Measurements from ENCODE around the gene SLC17A8.
"Not testable (repeated sequence)": the region's sequence is repeated elsewhere in the genome, so short reads cannot be mapped to it uniquely, and the experiment has no call there.

Gene SLC17A8

GRCh38 chr12:100401660-100402059 lies 44.8 kb downstream of the SLC17A8 start:
- FAIRE-seq (no peak), DNase-seq (ENCODE audit: insufficient read length) (no peak)

DNA sequence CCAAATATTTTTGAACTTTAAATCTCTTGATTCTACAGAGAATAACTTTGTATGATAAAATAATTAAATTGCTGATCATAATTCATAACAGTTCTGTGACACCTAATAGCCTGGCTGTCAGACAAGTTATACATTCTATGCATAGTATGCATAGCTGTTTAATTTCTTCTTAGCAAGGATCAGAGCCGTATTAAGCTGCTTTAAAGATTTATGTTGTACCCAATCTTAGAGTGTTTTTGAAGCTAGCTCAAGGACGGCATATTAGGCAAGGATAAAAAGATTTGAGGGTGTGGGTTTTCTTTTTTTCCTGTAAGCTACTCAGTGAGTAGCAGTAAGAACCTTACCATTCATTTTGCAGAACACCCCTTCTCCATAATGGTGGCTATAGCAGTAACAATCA lies 45.9 kb downstream of the SLC17A8 start:
- TF ChIP-seq TAF1 (IDR thresholded peaks at IDR 0.05; ENCODE audit: borderline replicate concordance, low read depth, low read length) (no peak), POLR2AphosphoS5 (IDR thresholded peaks at IDR 0.05; ENCODE audit: low read depth, low read length) (no peak), POLR2A (IDR thresholded peaks at IDR 0.05; ENCODE audit: low read depth, low read length) (no peak)
- FAIRE-seq (no peak), DNase-seq (ENCODE audit: insufficient read length) (no peak)

More at GRCh38 chr12:100401660-100402059, 44.8 kb downstream of the SLC17A8 start:
- no peak for TF ChIP-seq TAF1 (IDR thresholded peaks at IDR 0.05; ENCODE audit: borderline replicate concordance, low read depth, low read length)
- no peak for TF ChIP-seq POLR2AphosphoS5 (IDR thresholded peaks at IDR 0.05; ENCODE audit: low read depth, low read length)
- TF ChIP-seq POLR2A (IDR thresholded peaks at IDR 0.05; ENCODE audit: low read depth, low read length): no peak

DNA sequence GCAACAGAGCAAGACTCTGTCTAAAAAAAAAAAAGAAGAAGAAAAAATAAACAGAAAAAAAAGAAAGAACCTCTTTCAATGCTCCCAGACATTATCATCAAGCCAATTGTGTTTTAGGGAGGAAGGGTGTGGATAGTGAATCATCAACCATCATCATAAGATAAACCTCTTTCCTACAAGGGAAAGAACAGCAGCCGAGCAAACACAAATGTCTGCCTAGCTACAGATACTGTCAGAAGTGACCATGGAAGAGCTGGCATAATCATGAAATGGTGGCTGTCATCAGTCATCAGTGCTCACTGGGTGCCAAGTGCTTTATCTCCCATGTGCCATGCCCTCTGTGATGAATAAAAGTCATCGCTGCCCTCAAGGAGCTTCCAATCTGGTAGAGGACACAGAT lies 46.6 kb downstream of the SLC17A8 start:
- TF ChIP-seq POLR2AphosphoS5 (IDR thresholded peaks at IDR 0.05; ENCODE audit: low read depth, low read length) (no peak), POLR2A (IDR thresholded peaks at IDR 0.05; ENCODE audit: low read depth, low read length) (no peak), TAF1 (IDR thresholded peaks at IDR 0.05; ENCODE audit: borderline replicate concordance, low read depth, low read length) (no peak)
- DNase-seq (ENCODE audit: insufficient read length): no peak
- no peak for FAIRE-seq

- peak; percentile 67 for FAIRE-seq
- DNase-seq (ENCODE audit: insufficient read length): no peak
- TF ChIP-seq TAF1 (IDR thresholded peaks at IDR 0.05; ENCODE audit: borderline replicate concordance, low read depth, low read length): no peak
- TF ChIP-seq POLR2AphosphoS5 (IDR thresholded peaks at IDR 0.05; ENCODE audit: low read depth, low read length): no peak
- no peak for TF ChIP-seq POLR2A (IDR thresholded peaks at IDR 0.05; ENCODE audit: low read depth, low read length)
Measured at GRCh38 chr12:100404769-100405407, 48.0 kb downstream of the SLC17A8 start.

GRCh38 chr12:100413001-100413400 lies 56.1 kb downstream of the SLC17A8 start:
- FAIRE-seq: no peak
- DNase-seq (ENCODE audit: insufficient read length): no peak
- TF ChIP-seq POLR2AphosphoS5 (IDR thresholded peaks at IDR 0.05; ENCODE audit: low read depth, low read length) (no peak), POLR2A (IDR thresholded peaks at IDR 0.05; ENCODE audit: low read depth, low read length) (no peak), TAF1 (IDR thresholded peaks at IDR 0.05; ENCODE audit: borderline replicate concordance, low read depth, low read length) (no peak)

GRCh38 chr12:100414739-100415138 lies 57.9 kb downstream of the SLC17A8 start:
- no peak for FAIRE-seq
- TF ChIP-seq POLR2AphosphoS5 (IDR thresholded peaks at IDR 0.05; ENCODE audit: low read depth, low read length) (no peak), POLR2A (IDR thresholded peaks at IDR 0.05; ENCODE audit: low read depth, low read length) (no peak), TAF1 (IDR thresholded peaks at IDR 0.05; ENCODE audit: borderline replicate concordance, low read depth, low read length) (no peak)
- no peak for DNase-seq (ENCODE audit: insufficient read length)

GRCh38 chr12:100422646-100423045 lies 65.8 kb downstream of the SLC17A8 start:
- DNase-seq (ENCODE audit: insufficient read length): no peak
- TF ChIP-seq POLR2AphosphoS5 (IDR thresholded peaks at IDR 0.05; ENCODE audit: low read depth, low read length): no peak
- no peak for TF ChIP-seq TAF1 (IDR thresholded peaks at IDR 0.05; ENCODE audit: borderline replicate concordance, low read depth, low read length)
- FAIRE-seq: no peak

DNA sequence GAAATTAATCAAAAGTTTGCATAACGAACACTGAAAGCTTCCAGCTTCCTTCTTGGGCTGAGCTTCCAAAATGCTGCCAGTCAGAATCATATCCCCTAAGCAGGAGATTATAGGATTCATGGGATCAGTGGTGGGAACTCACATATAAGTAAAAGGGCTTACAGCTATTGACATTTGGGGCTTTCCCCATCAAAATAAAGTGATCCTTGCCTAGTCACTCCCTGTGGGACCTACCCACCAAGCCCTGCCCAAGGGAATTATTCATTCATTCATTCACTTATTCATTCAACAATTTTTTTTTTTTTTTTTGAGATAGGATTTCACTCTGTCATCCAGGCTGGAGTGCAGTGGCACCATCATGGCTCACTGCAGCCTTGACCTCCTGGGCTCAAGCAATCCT lies 69.3 kb downstream of the SLC17A8 start:
- DNase-seq (ENCODE audit: insufficient read length) (no peak), FAIRE-seq (no peak)
- TF ChIP-seq POLR2AphosphoS5 (IDR thresholded peaks at IDR 0.05; ENCODE audit: low read depth, low read length) (no peak), POLR2A (IDR thresholded peaks at IDR 0.05; ENCODE audit: low read depth, low read length) (no peak), TAF1 (IDR thresholded peaks at IDR 0.05; ENCODE audit: borderline replicate concordance, low read depth, low read length) (no peak)

GRCh38 chr12:100427078-100427477 lies 70.2 kb downstream of the SLC17A8 start:
- DNase-seq (ENCODE audit: insufficient read length): no peak
- FAIRE-seq: no peak
- TF ChIP-seq POLR2A (IDR thresholded peaks at IDR 0.05; ENCODE audit: low read depth, low read length) (no peak), POLR2AphosphoS5 (IDR thresholded peaks at IDR 0.05; ENCODE audit: low read depth, low read length) (no peak), TAF1 (IDR thresholded peaks at IDR 0.05; ENCODE audit: borderline replicate concordance, low read depth, low read length) (no peak)

- FAIRE-seq; DNase-seq (ENCODE audit: insufficient read length): not testable (repeated sequence)
Measured at GRCh38 chr12:100430251-100430650, 73.4 kb downstream of the SLC17A8 start.

- DNase-seq (ENCODE audit: insufficient read length): no peak
- no peak for TF ChIP-seq POLR2AphosphoS5 (IDR thresholded peaks at IDR 0.05; ENCODE audit: low read depth, low read length)
- no peak for TF ChIP-seq POLR2A (IDR thresholded peaks at IDR 0.05; ENCODE audit: low read depth, low read length)
- no peak for TF ChIP-seq TAF1 (IDR thresholded peaks at IDR 0.05; ENCODE audit: borderline replicate concordance, low read depth, low read length)
- FAIRE-seq: no peak
Measured at GRCh38 chr12:100433701-100434100, 76.8 kb downstream of the SLC17A8 start.

GRCh38 chr12:100434177-100434576 lies 77.3 kb downstream of the SLC17A8 start:
- no peak for DNase-seq (ENCODE audit: insufficient read length)
- TF ChIP-seq TAF1 (IDR thresholded peaks at IDR 0.05; ENCODE audit: borderline replicate concordance, low read depth, low read length) (no peak), POLR2AphosphoS5 (IDR thresholded peaks at IDR 0.05; ENCODE audit: low read depth, low read length) (no peak), POLR2A (IDR thresholded peaks at IDR 0.05; ENCODE audit: low read depth, low read length) (no peak)
- no peak for FAIRE-seq

GRCh38 chr12:100435957-100436356 lies 79.1 kb downstream of the SLC17A8 start:
- TF ChIP-seq POLR2A (IDR thresholded peaks at IDR 0.05; ENCODE audit: low read depth, low read length) (no peak), POLR2AphosphoS5 (IDR thresholded peaks at IDR 0.05; ENCODE audit: low read depth, low read length) (no peak), TAF1 (IDR thresholded peaks at IDR 0.05; ENCODE audit: borderline replicate concordance, low read depth, low read length) (no peak)
- no peak for DNase-seq (ENCODE audit: insufficient read length)
- no peak for FAIRE-seq
